Posterior vena cava (tissue), 2 donors: ENCODE data around the gene NEDD8. TPM values are rescaled to one million over a fixed set of nuclear protein-coding genes. Genes with fewer than 3 reads are reported as not detected.
A peak's percentile ranks its signal among the peaks of the same experiment; 100 is the strongest.
"Not testable (repeated sequence)": the region's sequence is repeated elsewhere in the genome, so short reads cannot be mapped to it uniquely, and the experiment has no call there.

Experiments used
- DNase-seq: peaks from one replicate; pipeline ENCODE4 v3.0.0-alpha.2; 2020; ENCODE audit warnings: low spot score
- intact Hi-C, 2 donors: fragments of 100-400 bp; cut with DNase I; formaldehyde crosslinking; loops; one replicate each; pipeline versions ENCODE4 v1.14.1 to v1.14.2; 2022 to 2023
- total RNA-seq, 2 donors: library from RNA; stranded (reverse); fragmentation: NEBNext Ultra II Directional; extraction: Animal tissue kit (Norgen Biotek cat#: 25700); gene quantifications; one replicate each; pipeline ENCODE4 v1.2.1, GENCODE V29; 2021
- donor health status: DM: yes; HTN: yes; CAD: no.
- donor health status: DM: yes; HTN: yes; CAD: no.

NEDD8 gene
- total RNA-seq, 2 donors from 2014 or later = 121 to 125 TPM

DNA sequence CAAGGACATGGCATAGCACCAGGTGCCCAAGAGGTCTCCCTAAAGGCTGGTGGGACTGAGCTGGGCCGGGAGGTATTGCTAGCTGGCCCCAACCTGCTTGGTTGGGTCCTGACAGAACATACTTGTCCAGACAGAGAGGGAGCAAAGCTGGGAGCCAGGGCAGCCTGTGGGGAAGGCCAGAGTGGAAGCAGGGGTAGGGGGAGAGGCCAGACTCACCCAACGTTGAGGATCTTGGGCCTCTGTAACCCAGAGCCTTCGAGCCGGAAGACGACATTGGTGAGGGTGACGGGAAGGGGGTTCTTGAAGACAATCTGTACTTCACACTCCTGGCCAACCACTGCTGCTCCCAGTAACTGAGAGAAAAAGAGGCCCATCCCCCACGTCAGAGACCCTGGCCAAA is 21.8 kb upstream of the NEDD8 start:
- peak; percentile 78 for DNase-seq
- intact Hi-C loops = loop anchor here in 1 of 2 donors (10.0 kb wide), 1 partner anchor 51 kb away; the partner anchor contains the start of gene CIDEB

DNA sequence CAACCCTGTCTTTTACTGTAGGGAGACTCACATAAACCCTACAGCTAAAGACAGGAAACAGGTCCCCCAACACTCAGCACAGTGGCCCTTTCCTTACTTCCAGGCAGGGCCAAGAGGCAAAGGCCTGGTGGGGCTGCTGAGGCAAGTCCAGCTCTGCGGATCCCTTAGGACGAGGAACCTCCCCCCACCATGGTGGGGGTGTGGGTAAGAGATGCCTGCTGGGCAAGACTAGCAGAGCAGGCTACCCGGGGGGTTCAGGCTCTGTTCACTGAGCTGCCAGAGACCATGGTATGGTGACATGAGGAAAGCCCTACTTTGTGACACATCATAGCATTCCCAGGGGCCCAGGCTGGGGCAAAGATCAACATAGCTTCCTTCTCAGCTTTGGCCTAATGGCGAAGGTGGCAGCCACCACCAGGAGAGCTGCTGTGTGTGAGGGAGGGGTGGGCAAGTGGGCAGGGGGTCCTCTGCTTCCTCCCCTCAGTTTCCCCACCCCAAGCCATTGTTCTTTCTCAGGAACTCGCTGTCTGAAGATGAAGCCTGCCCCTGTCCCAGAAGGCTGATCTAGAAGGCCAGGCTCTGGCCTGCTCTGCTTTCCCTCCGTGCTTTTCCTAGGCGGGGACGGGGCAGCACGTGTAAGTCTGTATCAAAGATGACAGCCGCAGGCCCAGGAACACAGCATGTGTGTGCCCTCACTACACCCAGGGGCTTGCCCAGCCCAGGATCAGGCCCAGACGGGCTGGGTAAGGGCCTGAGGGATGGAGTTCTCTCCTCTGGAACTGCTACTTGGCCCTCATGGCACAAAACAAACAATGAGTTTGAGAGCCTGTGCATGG is 20.3 kb upstream of the NEDD8 start:
- intact Hi-C loops = loop anchor here in 1 of 2 donors (10.0 kb wide), 1 partner anchor 52 kb away; the partner anchor contains the start of gene CIDEB
- peak; percentile 50 for DNase-seq

DNA sequence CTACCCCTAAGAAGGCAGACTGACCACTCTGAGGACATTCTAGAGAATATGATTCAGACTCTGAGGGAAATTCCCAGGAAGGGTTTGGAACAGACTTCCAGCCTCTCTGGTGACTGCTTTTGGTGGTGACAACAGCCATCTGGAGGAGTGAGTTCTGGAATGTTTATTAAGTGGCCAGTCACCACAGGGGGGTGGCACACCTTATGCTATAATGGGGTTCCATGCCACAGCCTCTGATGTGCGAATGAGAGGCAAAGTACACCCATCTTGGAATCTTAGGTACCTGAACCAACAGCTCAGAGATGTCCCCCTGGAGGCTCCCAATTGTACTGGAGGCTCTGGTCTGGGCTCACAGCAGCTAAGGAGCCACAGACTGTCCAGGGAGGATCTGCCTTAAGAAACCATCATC is 19.7 kb upstream of the NEDD8 start:
- no peak for DNase-seq
- intact Hi-C loops = loop anchor here in 1 of 2 donors (10.0 kb wide), 1 partner anchor 53 kb away; the partner anchor contains the start of gene CIDEB

DNA sequence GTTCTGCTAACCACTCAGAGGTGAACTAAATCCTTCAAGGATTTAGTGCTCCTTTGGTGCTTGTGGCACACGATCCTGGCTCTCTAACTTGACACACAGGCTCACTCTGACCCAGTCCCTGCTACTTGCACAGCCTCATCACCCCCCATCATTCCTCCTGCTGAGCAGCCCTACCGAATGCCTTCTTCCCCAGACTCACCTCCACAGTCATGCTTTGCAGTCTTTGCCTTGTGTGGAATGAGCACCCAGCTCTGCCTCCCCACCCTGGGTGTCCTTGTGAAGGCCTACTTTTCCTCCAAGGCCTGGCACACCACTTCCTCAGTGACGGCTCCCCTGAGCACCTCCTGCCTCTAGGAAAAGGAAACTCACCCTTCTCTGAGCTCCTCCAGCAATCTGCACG is 18.2 kb upstream of the NEDD8 start:
- peak; percentile 18 for DNase-seq
- intact Hi-C loops = loop anchor here in 1 of 2 donors (10.0 kb wide), 1 partner anchor 54 kb away; the partner anchor contains the start of gene CIDEB

DNA sequence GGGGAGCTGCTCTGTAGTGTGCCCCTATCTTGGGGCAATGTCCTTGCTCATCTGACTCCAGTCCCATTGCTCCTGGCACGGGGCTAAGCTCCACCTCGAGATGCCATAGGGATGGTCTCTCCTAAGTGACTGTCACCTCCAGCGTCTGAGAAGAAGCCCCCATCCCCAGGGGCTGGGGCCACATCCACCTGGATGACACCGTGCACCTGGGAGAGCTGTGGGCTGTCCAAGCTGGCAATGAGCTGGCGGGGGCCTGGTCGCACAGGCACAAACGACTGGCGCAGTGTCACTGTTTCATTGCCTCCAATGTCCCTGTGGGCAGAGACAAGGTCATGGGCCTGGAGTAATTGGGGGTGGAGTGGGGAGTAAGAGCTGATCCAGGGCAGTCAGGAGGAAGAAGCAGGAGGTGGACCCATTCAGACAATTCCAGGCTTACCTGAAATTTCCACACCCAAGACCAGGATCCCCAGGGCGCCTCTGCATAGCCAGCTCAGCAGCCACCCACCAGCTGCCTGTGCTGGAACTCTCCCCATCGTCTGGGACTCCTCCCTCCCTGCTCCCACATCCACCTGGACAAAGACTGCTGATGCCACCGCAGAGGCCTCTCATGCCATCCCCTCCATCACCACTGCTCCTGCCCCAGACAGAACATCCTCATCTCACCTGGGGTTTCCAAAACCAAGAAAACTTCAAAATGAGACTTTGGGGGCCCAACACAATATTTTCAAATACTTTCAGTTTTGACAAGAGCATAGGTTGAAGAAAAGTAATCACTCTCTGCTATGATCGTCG is 17.3 kb upstream of the NEDD8 start:
- DNase-seq = no peak
- intact Hi-C loops = loop anchor here in 1 of 2 donors (10.0 kb wide), 1 partner anchor 55 kb away; the partner anchor contains the start of gene CIDEB

DNA sequence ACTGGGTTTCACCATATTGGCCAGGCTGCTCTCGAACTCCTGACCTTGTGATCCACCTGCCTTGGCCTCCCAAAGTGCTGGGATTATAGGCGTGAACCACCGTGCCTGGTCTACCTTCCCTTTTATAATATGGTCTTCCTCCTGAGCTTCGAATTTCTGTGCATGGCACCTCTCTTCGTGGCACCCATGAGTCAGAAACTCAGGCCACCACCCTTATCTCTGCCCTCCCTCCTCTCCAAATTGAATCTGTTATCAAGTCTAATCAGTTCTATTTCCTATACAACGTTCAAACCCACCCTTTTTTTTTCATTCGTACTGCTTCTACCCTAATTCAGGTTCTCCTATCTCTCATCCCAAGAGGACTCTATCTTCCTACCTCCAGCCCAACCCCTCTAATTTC is 15.3 kb upstream of the NEDD8 start:
- DNase-seq = no peak
- intact Hi-C loops = no loop called here

DNA sequence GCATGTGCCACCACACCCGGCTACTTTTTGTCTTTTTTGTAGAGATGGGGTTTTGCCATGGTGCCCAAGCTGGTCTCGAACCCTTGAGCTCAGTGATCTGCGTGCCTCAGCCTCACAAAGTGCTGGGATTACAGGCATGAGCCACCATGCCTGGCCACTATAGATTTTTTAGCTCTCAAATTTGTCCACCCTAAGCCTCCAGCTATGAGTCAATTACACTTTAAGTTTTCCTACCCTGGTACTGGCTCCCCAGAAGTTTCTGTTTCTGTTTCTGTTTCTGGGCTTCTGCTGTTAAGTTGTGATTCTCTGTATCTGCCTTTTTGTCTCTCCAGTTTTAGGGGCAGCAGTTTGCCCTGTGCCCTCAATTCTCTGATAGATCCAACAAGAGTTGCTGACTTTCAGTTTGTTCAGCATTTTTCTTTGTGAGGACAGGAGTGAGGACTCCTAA is 14.6 kb upstream of the NEDD8 start:
- intact Hi-C loops = no loop called here
- no peak for DNase-seq

DNA sequence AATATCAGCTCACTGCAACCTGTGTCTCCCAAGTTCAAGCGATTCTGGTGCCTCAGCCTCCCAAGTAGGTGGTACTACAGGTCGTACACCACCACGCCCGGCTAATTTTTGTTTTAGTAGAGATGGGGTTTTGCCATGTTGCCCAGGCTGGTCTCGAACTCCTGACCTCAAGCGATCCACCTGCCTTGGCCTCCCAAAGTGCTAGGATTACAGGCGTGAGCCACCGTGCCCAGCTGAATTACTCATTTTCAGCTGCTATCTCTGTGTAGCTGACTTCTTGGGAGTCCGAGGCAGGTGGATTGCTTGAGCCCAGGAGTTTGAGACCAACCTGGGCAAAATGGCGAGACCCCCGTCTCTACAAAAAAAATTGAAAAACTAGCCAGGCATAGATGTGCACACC is 13.2 kb upstream of the NEDD8 start:
- DNase-seq, intact Hi-C loops: not testable (repeated sequence)

DNA sequence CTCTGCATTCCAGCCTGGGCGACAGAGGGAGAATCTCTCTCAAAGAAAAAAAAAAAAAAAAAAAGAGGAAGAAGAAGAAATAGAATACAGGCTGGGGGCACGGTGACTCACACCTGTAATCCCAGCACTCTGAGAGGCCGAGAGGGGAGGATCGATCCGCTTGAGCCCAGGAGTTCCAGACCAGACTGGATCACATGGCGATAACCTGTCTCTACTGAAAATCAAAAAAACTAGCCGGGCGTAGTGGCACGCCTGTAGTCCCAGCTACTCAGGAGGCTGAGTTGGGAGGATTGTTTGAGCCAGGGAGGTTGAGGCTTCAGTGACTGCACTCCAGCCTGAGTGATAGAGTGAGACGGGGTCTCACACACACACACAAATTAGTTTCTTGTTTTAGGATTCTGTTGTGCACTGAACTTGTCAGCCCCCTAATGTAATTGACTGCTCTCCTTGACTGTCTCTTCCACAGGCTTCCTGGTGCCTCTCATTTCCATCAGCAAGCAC is 11.2 kb upstream of the NEDD8 start:
- DNase-seq = no peak

DNA sequence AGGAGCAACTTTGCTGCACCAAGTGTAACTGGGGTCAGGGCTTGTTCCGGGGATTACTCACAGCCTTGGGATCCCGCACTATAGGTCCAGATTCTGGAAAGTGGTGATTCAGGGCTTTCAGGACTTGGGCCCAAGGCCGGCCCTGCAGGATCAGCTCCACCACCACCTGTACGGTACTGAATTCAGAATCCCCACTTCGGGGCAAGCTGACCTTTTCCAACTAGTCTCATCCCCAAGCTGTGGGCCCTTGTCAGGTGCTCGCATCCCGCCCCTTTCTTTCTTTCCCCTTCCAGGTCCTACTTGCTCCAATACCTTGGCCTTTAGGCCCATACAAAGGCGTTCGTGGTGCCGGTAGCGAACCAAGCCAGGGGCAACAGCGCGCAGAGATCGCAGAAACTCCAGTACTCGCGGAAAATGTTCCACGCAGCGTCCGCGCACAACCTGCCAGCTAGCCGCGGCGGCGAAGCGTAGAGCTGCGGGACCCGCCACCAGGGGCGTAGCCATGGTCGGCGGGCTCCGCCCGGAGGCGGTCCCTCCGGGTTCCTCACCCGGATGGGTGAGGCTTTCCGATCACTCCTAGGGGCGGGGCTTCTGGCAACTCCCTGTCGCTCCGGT is 9.8 kb upstream of the NEDD8 start:
- intact Hi-C loops = loop anchor here in 1 of 2 donors (2.0 kb wide), 1 partner anchor 55 kb away; no protein-coding TSS in a partner anchor
- peak; percentile 97 for DNase-seq

More for the DNA sequence above, 11.2 kb upstream of the NEDD8 start:
- intact Hi-C loops = loop anchor here in 1 of 2 donors (2.0 kb wide), 1 partner anchor 53 kb away; no protein-coding TSS in a partner anchor

DNA sequence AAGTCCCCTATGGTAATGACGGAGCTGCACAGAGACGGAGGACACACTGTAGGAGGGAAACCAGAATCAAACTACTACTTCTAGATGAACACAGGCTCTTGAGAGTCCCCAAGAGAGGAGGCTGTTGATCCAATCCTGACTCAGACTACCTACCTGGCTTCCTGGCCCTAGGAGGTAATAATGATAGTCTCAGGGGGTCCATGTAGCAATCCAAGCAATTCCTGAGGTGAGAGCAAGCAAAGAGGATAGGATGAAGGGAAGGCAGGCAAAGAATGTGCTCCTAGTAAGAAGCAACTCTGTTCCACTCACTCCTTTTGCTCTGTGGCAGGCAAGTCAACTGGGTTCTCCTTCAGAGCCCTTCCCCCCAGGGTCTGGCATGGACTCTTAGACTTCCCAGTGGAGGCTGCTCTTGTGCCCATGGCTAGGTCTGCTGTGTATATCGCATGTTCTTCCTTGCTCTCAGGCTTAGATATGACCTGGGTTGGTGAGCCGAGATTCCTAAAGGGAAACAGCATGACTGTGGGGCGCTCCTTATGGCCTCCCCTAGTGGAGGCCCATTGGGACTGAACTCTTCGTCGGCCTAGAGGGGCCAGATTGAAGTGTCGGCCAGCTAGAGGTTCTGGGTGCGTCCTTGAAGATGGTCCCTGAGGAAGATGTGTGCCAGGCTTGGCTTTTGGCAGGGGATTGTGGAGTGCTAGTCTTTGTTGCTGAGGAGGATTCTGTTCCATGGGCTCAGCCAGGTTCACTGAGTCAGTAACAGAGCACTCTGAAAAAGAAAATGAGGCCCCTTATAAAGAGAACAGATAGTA is 8.1 kb upstream of the NEDD8 start:
- intact Hi-C loops = no loop called here
- DNase-seq = no peak

DNA sequence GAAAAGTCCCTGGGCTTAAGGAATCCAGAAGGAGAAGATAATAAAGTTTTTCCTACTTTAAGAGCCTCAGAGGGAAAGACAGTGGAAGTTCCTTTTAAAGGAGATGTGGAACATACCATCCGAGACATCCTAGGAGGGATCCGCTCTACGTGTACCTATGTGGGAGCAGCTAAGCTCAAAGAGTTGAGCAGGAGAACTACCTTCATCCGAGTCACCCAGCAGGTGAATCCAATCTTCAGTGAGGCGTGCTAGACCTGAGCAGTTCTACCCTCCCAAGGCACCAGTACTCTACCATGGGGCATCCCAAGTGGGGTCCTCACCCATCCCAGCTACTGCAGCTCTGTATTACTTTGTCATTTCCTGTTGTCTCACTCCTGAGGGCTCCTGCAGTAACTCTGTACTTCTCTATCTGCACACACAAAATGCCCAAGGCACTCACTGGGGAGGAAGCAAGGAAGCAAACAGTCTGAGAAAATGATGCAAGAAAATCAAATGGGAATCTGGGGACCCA is 6.4 kb upstream of the NEDD8 start:
- intact Hi-C loops = no loop called here
- DNase-seq = no peak

DNA sequence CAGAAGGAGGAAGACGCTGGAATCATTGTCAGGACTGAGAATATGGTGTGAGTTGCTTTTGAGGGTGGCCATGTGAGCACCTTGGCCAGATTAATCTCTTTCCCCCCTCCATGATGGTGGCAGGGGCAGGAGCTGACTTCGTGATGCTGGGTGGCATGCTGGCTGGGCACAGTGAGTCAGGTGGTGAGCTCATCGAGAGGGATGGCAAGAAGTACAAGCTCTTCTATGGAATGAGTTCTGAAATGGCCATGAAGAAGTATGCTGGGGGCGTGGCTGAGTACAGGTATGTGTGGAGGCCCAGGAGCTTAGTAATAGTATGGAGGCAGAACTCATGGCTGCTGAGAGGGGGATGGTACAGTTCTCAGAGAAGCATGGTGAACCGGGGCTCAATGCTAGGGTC is 6.0 kb upstream of the NEDD8 start:
- DNase-seq = no peak
- intact Hi-C loops = no loop called here

DNA sequence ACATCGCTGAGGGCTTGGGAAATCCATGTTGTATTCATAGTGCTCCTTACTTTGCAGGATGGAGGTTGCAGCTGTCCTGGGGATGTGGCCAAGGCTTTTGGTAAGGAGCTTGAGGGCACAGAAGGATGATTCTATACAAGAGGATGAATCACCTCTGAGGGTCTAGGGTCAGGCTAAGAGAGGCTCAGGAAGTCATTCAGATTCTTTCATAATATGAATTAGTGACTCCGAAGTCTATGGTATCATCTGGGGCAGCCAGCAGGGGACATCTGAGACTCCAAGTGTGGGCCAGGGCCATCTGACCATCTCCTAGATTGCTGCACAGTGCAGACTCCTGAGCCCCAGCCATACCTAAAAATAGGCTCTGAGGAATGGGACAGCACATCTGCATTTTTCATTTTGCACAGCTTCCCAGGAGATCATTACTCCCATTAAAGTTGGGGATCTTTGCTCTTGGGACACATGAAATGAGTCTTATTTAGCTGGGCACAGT is 5.3 kb upstream of the NEDD8 start:
- intact Hi-C loops = no loop called here
- DNase-seq = no peak

DNA sequence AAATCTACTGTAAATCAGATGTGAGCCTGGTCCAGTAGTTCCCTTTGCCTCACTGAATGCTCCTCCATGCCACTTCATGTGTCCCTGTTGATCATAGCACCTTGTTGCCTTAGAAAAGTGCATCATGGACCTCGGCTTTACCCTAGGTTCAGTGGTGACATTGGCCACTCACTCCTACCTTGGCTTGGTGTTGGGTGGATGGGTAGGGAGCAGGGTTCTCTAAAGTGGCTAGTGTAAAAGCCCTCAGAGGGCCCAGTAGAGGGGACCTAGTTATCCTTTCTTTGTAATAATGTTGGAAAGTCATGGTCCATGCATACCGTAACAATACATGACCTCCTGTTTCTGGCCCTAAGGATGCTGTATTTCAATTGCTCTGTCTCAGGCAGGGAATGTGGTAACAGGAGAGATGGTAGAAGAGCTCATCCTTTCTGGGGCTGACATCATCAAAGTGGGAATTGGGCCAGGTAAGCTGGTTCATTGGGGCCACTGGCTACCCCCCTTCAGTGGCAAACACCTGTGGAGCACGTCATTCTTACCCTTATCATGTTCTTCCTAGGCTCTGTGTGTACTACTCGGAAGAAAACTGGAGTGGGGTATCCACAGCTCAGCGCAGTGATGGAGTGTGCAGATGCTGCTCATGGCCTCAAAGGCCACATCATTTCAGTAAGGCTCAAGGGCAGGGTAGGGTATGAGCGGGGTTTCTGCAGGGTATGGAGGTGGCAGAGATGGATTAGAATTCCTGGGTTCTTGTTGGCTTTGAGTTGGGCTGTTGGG is 4.7 kb upstream of the NEDD8 start:
- DNase-seq = no peak
- intact Hi-C loops = no loop called here

DNA sequence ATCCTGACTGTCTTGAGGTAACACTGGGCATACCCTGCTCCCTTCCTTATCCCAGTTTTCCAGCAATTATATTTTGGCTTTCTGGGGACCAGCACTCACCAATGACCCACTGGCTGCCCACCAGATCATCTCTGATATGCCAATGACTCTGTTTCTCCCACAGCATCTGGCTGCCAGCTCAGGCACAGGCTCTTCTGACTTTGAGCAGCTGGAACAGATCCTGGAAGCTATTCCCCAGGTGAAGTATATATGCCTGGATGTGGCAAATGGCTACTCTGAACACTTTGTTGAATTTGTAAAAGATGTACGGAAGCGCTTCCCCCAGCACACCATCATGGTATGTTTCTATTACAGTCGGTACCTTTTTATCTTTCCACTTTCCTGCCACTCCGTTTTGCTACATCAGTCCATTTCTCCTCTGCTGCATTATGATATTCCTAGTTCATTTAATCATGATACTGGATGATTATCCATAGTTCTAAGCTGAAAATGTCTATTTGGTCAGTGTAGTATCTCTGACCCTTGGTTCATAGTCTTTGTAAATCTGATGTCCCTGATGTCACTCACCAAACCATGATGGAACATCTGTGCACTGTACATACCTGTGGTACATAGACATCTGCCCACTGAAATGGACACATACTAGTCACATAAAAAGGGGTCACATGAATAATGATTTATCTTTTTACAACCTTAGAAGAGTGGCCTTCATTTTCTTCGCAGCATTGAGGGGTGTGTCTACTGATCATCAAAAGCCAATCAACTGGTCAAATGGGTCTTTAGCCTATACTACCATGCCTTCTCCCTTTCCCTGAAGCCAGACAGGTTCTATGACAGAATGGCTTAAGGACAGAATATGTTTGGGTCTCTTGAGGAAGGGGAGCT is 3.9 kb upstream of the NEDD8 start:
- intact Hi-C loops = no loop called here
- DNase-seq = no peak
